Sigmoid colon (tissue), 7 donors: Measurements from ENCODE around the gene FAM120AOS. TPM values are rescaled to one million over a fixed set of nuclear protein-coding genes. Genes with fewer than 3 reads are reported as not detected.
A peak's percentile ranks its signal among the peaks of the same experiment; 100 is the strongest.

Experiments used
- DNase-seq: peaks from one replicate; pipeline ENCODE4 v3.0.0-alpha.2; 2019
- H3K27ac ChIP-seq, 4 donors: fragments of 200-600 bp; sonication (generic); one replicate each; pipeline ENCODE4 v1.5.1; 2016 to 2019; ENCODE audit warnings: mild to moderate bottlenecking in 1 of 4
- H3K27me3 ChIP-seq, 3 donors: fragments of 200-600 bp; sonication (generic); one replicate each; pipeline ENCODE4 v1.5.1; 2019; ENCODE audit warnings: mild to moderate bottlenecking in 1 of 3
- H3K36me3 ChIP-seq, 4 donors: fragments of 200-600 bp; sonication (generic); one replicate each; pipeline ENCODE4 v1.5.1; 2016 to 2019
- H3K4me1 ChIP-seq, 4 donors: fragments of 200-600 bp; sonication (generic); one replicate each; pipeline ENCODE4 v1.5.1; 2017 to 2019
- H3K4me3 ChIP-seq, 4 donors: fragments of 200-600 bp; sonication (generic); one replicate each; pipeline ENCODE4 v1.5.1; 2017 to 2019; ENCODE audit warnings: mild to moderate bottlenecking in 2 of 4, moderate library complexity in 1 of 4
- H3K9me3 ChIP-seq, 4 donors: fragments of 200-600 bp in 3 of 4; sonication (generic) in 3 of 4; one replicate each; pipeline versions ENCODE4 v1.5.1 to v1.6.1; 2013 to 2019
- CTCF ChIP-seq, 4 experiments: fragments of 450-650 bp in 3 of 4; fragments of 200-600 bp in 1 of 4; IDR thresholded peaks; one replicate each; pipeline ENCODE4 v1.5.1; 2016 to 2019; ENCODE audit warnings: antibody characterized with exemption in 4 of 4, mild to moderate bottlenecking in 3 of 4, moderate library complexity in 2 of 4
- EP300 ChIP-seq, 4 donors: sonication (generic); formaldehyde crosslinking; IDR thresholded peaks; one replicate each; pipeline ENCODE4 v1.6.1; 2017; ENCODE audit warnings: antibody characterized with exemption in 4 of 4
- POLR2A ChIP-seq, 2 donors: fragments of 450-650 bp; IDR thresholded peaks; one replicate each; pipeline ENCODE4 v1.6.1; 2016; ENCODE audit warnings: antibody characterized with exemption in 2 of 2, mild to moderate bottlenecking in 2 of 2, moderate library complexity in 2 of 2
- POLR2AphosphoS5 ChIP-seq, 4 donors: sonication (generic); formaldehyde crosslinking; IDR thresholded peaks; one replicate each; pipeline ENCODE4 v1.6.1; 2017; ENCODE audit warnings: antibody characterized with exemption in 4 of 4
- WGBS, 2 donors: extraction: QIAGEN DNeasy Blood & Tissue Kit; methylation state at CpG; one replicate each; pipeline ENCODE4 v1.1.7; 2013; 5-methylcytosine and 5-hydroxymethylcytosine counted together
- intact Hi-C: fragments of 100-400 bp; cut with DNase I; formaldehyde crosslinking; loops from one replicate; pipeline ENCODE4 v1.15.1; 2023
- polyA plus RNA-seq, 3 donors: library from polyadenylated mRNA; stranded (reverse); fragments of 200-250 nt; gene quantifications; one replicate each; pipeline ENCODE4 v1.2.3, GENCODE V29; 2013
- total RNA-seq, 4 donors: library from RNA; depleted of rRNA; stranded (reverse); fragments of >200 nt; gene quantifications; one replicate each; pipeline ENCODE4 v1.1.0, GENCODE V29; 2016
- donor health status: healthy with polysubstance abuse.
- donor health status: Bipolar disorder and iron deficiency.
- donor health status: healthy.

The FAM120AOS gene
- total and polyA plus RNA-seq, 7 donors = 50.3 to 86.5 (median 63.1) TPM

- H3K36me3 ChIP-seq = peaks cover 0 to 6% (median 0%) of the 10 kb centered on the region in 4 donors
- WGBS, 2 donors = 27 to 76% methylated on average over 2 of the region's 2 CpGs
- intact Hi-C loops = no loop called here
Measured at GRCh38 chr9:93477397-93477796, 24.0 kb upstream of the FAM120AOS start.

GRCh38 chr9:93476924-93477323, 23.5 kb upstream of the FAM120AOS start:
- Histone ChIP-seq H3K4me1 (peaks cover 0 to 37% (median 19%) of the 10 kb centered on the region in 4 donors), H3K27ac (no peak overlapping the region), H3K9me3 (no peaks in the 10 kb centered on the region), H3K27me3 (no peaks in the 10 kb centered on the region), H3K36me3 (peaks cover 0 to 6% (median 0%) of the 10 kb centered on the region in 4 donors), H3K4me3 (no peak overlapping the region)
- intact Hi-C loops = no loop called here
- WGBS, 2 donors = 18 to 76% methylated on average over 4 of the region's 4 CpGs
- DNase-seq = no peak
- TF ChIP-seq EP300 (IDR thresholded peaks at IDR 0.05) (no peak), POLR2AphosphoS5 (IDR thresholded peaks at IDR 0.05) (no peak), CTCF (IDR thresholded peaks at IDR 0.05) (no peak), POLR2A (IDR thresholded peaks at IDR 0.05) (no peak)

More at GRCh38 chr9:93477397-93477796, 24.0 kb upstream of the FAM120AOS start:
- Histone ChIP-seq H3K27me3 (no peaks in the 10 kb centered on the region), H3K4me3 (no peak overlapping the region), H3K4me1 (peaks cover 0 to 37% (median 19%) of the 10 kb centered on the region in 4 donors), H3K27ac (no peak overlapping the region), H3K9me3 (no peaks in the 10 kb centered on the region)
- TF ChIP-seq POLR2AphosphoS5 (IDR thresholded peaks at IDR 0.05) (no peak), CTCF (IDR thresholded peaks at IDR 0.05) (no peak), EP300 (IDR thresholded peaks at IDR 0.05) (no peak), POLR2A (IDR thresholded peaks at IDR 0.05) (no peak)
- DNase-seq = no peak

GRCh38 chr9:93475856-93476255, 22.5 kb upstream of the FAM120AOS start:
- 76% methylated on average over 3 of the region's 3 CpGs for WGBS, 2 donors
- DNase-seq = no peak
- H3K27me3 ChIP-seq = no peaks in the 10 kb centered on the region
- intact Hi-C loops = no loop called here
- no peak overlapping the region for H3K4me3 ChIP-seq
- TF ChIP-seq CTCF (IDR thresholded peaks at IDR 0.05) = no peak
- peaks cover 0 to 37% (median 19%) of the 10 kb centered on the region in 4 donors for H3K4me1 ChIP-seq
- H3K27ac ChIP-seq = peak overlapping the region in 1 of 4 donors; percentile 4
- peaks cover 0 to 6% (median 0%) of the 10 kb centered on the region in 4 donors for H3K36me3 ChIP-seq
- no peaks in the 10 kb centered on the region for H3K9me3 ChIP-seq

GRCh38 chr9:93475108-93475507, 21.7 kb upstream of the FAM120AOS start:
- Histone ChIP-seq H3K4me3 (no peak overlapping the region), H3K27ac (no peak overlapping the region), H3K4me1 (peaks cover 0 to 37% (median 20%) of the 10 kb centered on the region in 4 donors), H3K36me3 (peaks cover 0 to 6% (median 0%) of the 10 kb centered on the region in 4 donors), H3K9me3 (no peaks in the 10 kb centered on the region), H3K27me3 (no peaks in the 10 kb centered on the region)
- WGBS, 2 donors = 96 to 98% methylated on average over 3 of the region's 3 CpGs
- intact Hi-C loops = no loop called here
- TF ChIP-seq POLR2AphosphoS5 (IDR thresholded peaks at IDR 0.05) (no peak), EP300 (IDR thresholded peaks at IDR 0.05) (no peak), POLR2A (IDR thresholded peaks at IDR 0.05) (no peak), CTCF (IDR thresholded peaks at IDR 0.05) (no peak)
- no peak for DNase-seq

GRCh38 chr9:93473411-93473810, 20.0 kb upstream of the FAM120AOS start:
- Histone ChIP-seq H3K4me1 (peaks cover 0 to 50% (median 35%) of the 10 kb centered on the region in 4 donors), H3K27me3 (no peaks in the 10 kb centered on the region), H3K27ac (no peak overlapping the region), H3K4me3 (no peak overlapping the region), H3K9me3 (no peaks in the 10 kb centered on the region), H3K36me3 (peaks cover 0 to 6% (median 0%) of the 10 kb centered on the region in 4 donors)
- WGBS, 2 donors = 81 to 83% methylated on average over 5 of the region's 5 CpGs
- intact Hi-C loops = no loop called here
- no peak for TF ChIP-seq CTCF (IDR thresholded peaks at IDR 0.05)
- no peak for TF ChIP-seq EP300 (IDR thresholded peaks at IDR 0.05)
- TF ChIP-seq POLR2A (IDR thresholded peaks at IDR 0.05) = no peak
- no peak for TF ChIP-seq POLR2AphosphoS5 (IDR thresholded peaks at IDR 0.05)
- DNase-seq = no peak
